IMR-90 (cell line): ENCODE measurements around the gene KRTAP5-3.

Experiments used
- BHLHE40 ChIP-seq: fragments of 150-350 bp; IDR thresholded peaks from 2 replicates; pipeline ENCODE4 v1.6.1; 2016; ENCODE audit warnings: mild to moderate bottlenecking, low read depth, low read length
- CEBPB ChIP-seq: IDR thresholded peaks from 2 replicates; pipeline ENCODE4 v1.6.1; 2012; ENCODE audit warnings: low read depth, low read length, improper control_type of control experiment
- CHD1 ChIP-seq: IDR thresholded peaks from 2 replicates; pipeline ENCODE4 v1.6.1; 2012; ENCODE audit warnings: low read depth, low read length, improper control_type of control experiment
- CTCF ChIP-seq: conservative IDR thresholded peaks from 2 replicates; pipeline ENCODE4 v1.5.1; 2012; ENCODE audit warnings: mild to moderate bottlenecking, low read depth, low read length, improper control_type of control experiment
- ELK1 ChIP-seq: fragments of 150-350 bp; IDR thresholded peaks from 2 replicates; pipeline ENCODE4 v1.6.1; 2016; ENCODE audit warnings: low read depth, mild to moderate bottlenecking, low read length, moderate library complexity, borderline replicate concordance
- FOS ChIP-seq: fragments of 150-350 bp; IDR thresholded peaks from 2 replicates; pipeline ENCODE4 v1.6.1; 2016; ENCODE audit warnings: low read depth, low read length
- MAFK ChIP-seq: IDR thresholded peaks from 2 replicates; pipeline ENCODE4 v1.6.1; 2012; ENCODE audit warnings: low read depth, low read length, improper control_type of control experiment
- MXI1 ChIP-seq: IDR thresholded peaks from 2 replicates; pipeline ENCODE4 v1.6.1; 2012; ENCODE audit warnings: low read depth, mild to moderate bottlenecking, low read length, moderate library complexity, borderline replicate concordance
- NFE2L2 ChIP-seq: fragments of 150-350 bp; IDR thresholded peaks from 2 replicates; pipeline ENCODE4 v1.6.1; 2016; ENCODE audit warnings: low read depth, mild to moderate bottlenecking, low read length
- POLR2A ChIP-seq: IDR thresholded peaks from 2 replicates; pipeline ENCODE4 v1.6.1; 2012; ENCODE audit warnings: mild to moderate bottlenecking, low read depth, low read length
- RFX5 ChIP-seq: IDR thresholded peaks from 2 replicates; pipeline ENCODE4 v1.8.0; 2012; ENCODE audit warnings: low read depth, mild to moderate bottlenecking, low read length, moderate library complexity
- SMC3 ChIP-seq: fragments of 150-350 bp; IDR thresholded peaks from 2 replicates; pipeline ENCODE4 v1.6.1; 2016; ENCODE audit warnings: low read depth, mild to moderate bottlenecking, antibody characterized with exemption, low read length, moderate library complexity
- USF2 ChIP-seq: fragments of 150-350 bp; IDR thresholded peaks from 2 replicates; pipeline ENCODE4 v1.6.1; 2017; ENCODE audit warnings: mild to moderate bottlenecking, antibody characterized with exemption, low read length, low read depth

GRCh38 chr11:1573903-1574237 is 34.4 kb downstream of the KRTAP5-3 start:
- no peak for TF ChIP-seq CTCF
- no peak for TF ChIP-seq POLR2A
- TF ChIP-seq USF2: no peak
- no peak for TF ChIP-seq RFX5
- TF ChIP-seq CHD1: no peak
- no peak for TF ChIP-seq BHLHE40
- TF ChIP-seq MXI1: no peak
- TF ChIP-seq CEBPB: no peak
- no peak for TF ChIP-seq MAFK
- TF ChIP-seq NFE2L2: no peak
- TF ChIP-seq FOS: no peak
- no peak for TF ChIP-seq SMC3
- TF ChIP-seq ELK1: no peak
